Right atrium auricular region (tissue), 2 donors: ENCODE data around the gene COL15A1. TPM values are rescaled to one million over a fixed set of nuclear protein-coding genes. Genes with fewer than 3 reads are reported as not detected.
A peak's percentile ranks its signal among the peaks of the same experiment; 100 is the strongest.

Experiments
- DNase-seq: peaks from one replicate; pipeline ENCODE4 v3.0.0-alpha.2; 2019; ENCODE audit warnings: low spot score
- H3K27ac ChIP-seq, 2 donors: fragments of 200-600 bp; sonication (generic); 1 replicate in 1 of 2; 2 replicates in 1 of 2; pipeline ENCODE4 v1.5.1; 2016 to 2019
- H3K27me3 ChIP-seq, 2 donors: fragments of 200-600 bp; sonication (generic); one replicate each; pipeline versions ENCODE4 v1.5.1 to v1.6.0; 2017 to 2019
- H3K36me3 ChIP-seq: fragments of 200-600 bp; sonication (generic); one replicate; pipeline ENCODE4 v1.5.1; 2016
- H3K4me1 ChIP-seq, 2 donors: fragments of 200-600 bp; sonication (generic); one replicate each; pipeline versions ENCODE4 v1.5.1 to v1.6.0; 2017 to 2019
- H3K4me3 ChIP-seq, 2 donors: fragments of 200-600 bp; sonication (generic); 1 replicate in 1 of 2; 2 replicates in 1 of 2; pipeline ENCODE4 v1.5.1; 2017 to 2019; ENCODE audit warnings: mild to moderate bottlenecking in 1 of 2, moderate library complexity in 1 of 2
- H3K9me3 ChIP-seq, 2 donors: fragments of 200-600 bp; sonication (generic); one replicate each; pipeline ENCODE4 v1.5.1; 2019
- total RNA-seq, 2 donors: library from RNA; depleted of rRNA; stranded (reverse); fragments of >200 nt; gene quantifications; one replicate each; pipeline ENCODE4 v1.1.0, GENCODE V29; 2016
- TF ChIP-seq, protein P1 (sequence below), 2 donors: fragments of 200-600 bp; sonication (generic); IDR thresholded peaks; one replicate each; pipeline ENCODE4 v1.5.1; 2019; ENCODE audit warnings: antibody characterized with exemption in 2 of 2

The COL15A1 gene
- total RNA-seq, 2 donors from 2014 or later: 22.4 to 38.2 TPM

DNA sequence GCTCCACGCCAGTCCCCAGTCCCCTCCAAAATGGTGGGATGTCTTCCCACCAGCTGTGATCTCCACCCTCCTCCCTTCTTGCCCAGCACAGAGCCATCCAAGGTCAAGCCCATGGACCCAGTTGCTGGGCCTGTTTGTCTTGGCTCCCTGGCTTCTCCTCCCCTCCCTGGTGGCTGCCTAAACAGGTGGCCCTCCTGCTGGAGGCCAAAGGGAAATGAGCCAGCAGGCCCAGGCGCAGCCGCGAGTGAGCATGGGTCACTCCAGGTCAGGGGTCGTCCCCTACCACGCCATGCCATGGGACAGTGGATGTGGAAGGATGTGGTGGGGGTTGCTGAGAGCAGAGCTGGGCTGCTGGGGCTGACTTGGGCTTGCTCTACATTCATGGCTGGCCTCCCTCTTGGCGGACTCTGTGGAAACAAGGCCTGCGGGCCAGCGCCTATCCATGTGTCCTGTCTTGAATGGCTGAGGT is 33.6 kb downstream of the COL15A1 start:
- DNase-seq: no peak
- no peak overlapping the region for H3K4me3 ChIP-seq
- H3K36me3 ChIP-seq: no peaks in the 10 kb centered on the region
- TF ChIP-seq, protein P1, sequence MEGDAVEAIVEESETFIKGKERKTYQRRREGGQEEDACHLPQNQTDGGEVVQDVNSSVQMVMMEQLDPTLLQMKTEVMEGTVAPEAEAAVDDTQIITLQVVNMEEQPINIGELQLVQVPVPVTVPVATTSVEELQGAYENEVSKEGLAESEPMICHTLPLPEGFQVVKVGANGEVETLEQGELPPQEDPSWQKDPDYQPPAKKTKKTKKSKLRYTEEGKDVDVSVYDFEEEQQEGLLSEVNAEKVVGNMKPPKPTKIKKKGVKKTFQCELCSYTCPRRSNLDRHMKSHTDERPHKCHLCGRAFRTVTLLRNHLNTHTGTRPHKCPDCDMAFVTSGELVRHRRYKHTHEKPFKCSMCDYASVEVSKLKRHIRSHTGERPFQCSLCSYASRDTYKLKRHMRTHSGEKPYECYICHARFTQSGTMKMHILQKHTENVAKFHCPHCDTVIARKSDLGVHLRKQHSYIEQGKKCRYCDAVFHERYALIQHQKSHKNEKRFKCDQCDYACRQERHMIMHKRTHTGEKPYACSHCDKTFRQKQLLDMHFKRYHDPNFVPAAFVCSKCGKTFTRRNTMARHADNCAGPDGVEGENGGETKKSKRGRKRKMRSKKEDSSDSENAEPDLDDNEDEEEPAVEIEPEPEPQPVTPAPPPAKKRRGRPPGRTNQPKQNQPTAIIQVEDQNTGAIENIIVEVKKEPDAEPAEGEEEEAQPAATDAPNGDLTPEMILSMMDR (IDR thresholded peaks at IDR 0.05): no peak
- H3K4me1 ChIP-seq: peaks cover 0 to 57% of the 10 kb centered on the region in 2 donors
- peak overlapping the region; percentile 51 to 73 for H3K27ac ChIP-seq
- no peaks in the 10 kb centered on the region for H3K9me3 ChIP-seq
- no peaks in the 10 kb centered on the region for H3K27me3 ChIP-seq

DNA sequence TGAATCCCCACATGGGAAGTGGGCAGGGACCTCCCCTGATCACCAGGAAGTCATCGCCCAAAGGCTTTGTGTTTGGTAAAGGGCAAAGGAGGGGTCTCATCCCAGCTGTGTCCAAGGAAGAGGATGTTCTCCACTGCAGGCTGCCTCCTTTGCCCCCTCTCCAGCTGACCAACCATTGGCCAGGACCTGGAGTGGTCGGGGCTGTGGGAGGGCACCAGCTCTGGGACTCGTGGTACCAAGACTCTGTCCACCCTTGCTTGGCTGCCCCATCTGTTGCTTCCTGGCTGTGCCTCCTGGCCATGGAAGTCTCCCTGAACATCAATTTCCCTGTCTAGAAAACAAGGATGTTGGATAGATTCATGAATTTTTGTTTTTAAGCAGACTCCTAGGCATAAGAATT is 34.1 kb downstream of the COL15A1 start:
- TF ChIP-seq, protein P1 (IDR thresholded peaks at IDR 0.05): no peak
- no peak for DNase-seq
- Histone ChIP-seq H3K9me3 (no peaks in the 10 kb centered on the region), H3K27ac (peak overlapping the region; percentile 51 to 73), H3K27me3 (no peaks in the 10 kb centered on the region), H3K4me1 (peaks cover 0 to 52% of the 10 kb centered on the region in 2 donors), H3K36me3 (no peaks in the 10 kb centered on the region), H3K4me3 (no peak overlapping the region)

DNA sequence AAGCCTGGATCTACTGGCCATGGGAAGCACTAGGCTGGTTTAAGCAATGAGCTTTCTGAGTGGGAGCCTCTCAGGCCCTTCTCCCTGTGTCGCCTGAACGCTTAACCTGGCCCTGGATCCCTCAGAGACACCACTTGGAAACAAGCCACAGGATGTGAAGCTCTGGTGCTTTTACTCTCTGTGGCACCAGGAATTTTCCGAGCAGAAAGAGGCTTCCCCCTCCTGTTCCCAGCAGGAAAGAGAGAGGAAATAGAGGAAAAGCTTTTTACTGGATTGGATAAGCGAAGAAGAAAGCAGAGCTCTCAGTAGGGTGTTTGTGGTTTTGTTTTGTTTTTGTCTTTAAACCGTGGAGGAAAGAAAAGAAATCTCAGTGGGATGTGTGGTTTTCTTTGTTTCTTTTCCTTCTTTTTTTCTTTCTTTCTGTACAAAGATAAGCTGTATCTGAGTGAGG is 34.5 kb downstream of the COL15A1 start:
- peak overlapping the region; percentile 51 to 73 for H3K27ac ChIP-seq
- H3K36me3 ChIP-seq: no peaks in the 10 kb centered on the region
- H3K27me3 ChIP-seq: no peaks in the 10 kb centered on the region
- no peaks in the 10 kb centered on the region for H3K9me3 ChIP-seq
- peaks cover 0 to 51% of the 10 kb centered on the region in 2 donors for H3K4me1 ChIP-seq
- TF ChIP-seq, protein P1 (IDR thresholded peaks at IDR 0.05): no peak
- no peak overlapping the region for H3K4me3 ChIP-seq
- DNase-seq: no peak

DNA sequence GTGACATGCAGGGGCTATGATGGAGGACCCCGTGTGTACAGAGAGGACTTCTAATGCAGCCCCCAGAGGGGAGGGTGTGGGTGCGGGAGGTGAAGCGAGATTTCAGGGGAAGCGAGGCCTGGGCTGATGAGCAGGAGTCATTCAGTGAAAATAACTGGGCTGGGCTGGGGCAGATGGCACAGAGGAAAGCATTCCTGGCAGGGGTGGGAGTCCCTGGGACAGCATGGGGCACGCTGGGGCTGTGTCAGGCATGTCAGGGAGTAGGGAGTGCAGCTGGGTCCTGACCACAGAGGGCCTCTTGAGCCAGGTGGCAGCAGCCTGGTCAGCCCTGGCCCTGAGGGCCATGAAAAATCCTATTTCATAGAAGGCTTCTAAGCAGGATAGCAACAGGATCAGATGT is 36.6 kb downstream of the COL15A1 start:
- Histone ChIP-seq H3K27me3 (no peaks in the 10 kb centered on the region), H3K4me3 (no peak overlapping the region), H3K4me1 (peaks cover 0 to 40% of the 10 kb centered on the region in 2 donors), H3K36me3 (no peaks in the 10 kb centered on the region), H3K9me3 (no peaks in the 10 kb centered on the region), H3K27ac (no peak overlapping the region)
- TF ChIP-seq, protein P1 (IDR thresholded peaks at IDR 0.05): no peak
- DNase-seq: no peak

DNA sequence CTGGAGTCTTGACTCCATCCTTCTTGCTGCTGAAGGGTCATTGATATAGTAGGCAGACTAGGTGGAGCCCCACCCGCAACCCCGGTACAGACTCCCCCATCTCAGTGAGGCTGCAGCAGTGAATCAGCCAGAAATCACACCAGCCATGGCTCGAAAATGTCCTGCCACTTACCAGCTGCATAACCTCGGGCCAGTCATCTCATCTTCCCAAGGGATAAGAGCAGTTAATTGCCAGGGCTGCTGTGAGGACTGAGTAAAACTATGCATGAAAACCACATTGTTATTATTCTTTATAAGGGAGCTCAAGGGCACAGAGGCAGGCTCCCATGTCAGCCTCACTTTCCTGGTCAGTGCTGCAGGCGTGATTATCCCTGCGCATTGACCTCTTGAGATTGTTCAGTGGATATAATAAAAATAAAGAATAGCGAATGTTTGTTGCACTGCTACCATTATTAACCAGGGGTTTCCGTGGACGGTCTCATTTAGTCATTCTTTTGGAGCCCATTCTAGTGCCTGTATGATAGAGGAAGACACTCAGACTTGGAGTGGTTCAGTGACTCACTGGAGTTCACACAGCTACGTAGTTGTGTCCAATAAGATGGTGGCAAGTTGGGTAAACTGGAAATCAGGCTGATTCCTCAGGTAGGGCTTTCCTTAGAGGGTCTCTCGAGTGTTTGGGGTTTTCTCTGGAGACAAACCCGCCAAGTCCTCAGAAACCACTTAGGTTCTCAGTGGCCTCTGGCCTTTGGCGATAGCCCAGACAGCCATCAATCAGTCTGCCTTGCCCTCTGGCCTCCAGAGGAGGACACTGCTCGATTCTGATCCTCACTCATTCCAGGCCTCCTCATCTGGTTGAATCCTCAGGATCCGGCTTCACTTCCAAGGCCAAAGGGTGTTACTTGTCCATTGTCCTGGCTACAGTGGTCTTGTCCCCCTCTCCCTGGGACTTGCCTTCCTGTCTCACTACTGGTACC is 39.9 kb downstream of the COL15A1 start:
- Histone ChIP-seq H3K27me3 (no peaks in the 10 kb centered on the region), H3K9me3 (no peaks in the 10 kb centered on the region), H3K27ac (peak overlapping the region in 1 of 2 donors; percentile 17), H3K36me3 (no peaks in the 10 kb centered on the region), H3K4me1 (peaks cover 0 to 32% of the 10 kb centered on the region in 2 donors), H3K4me3 (no peak overlapping the region)
- TF ChIP-seq, protein P1 (IDR thresholded peaks at IDR 0.05): no peak
- no peak for DNase-seq
